Natural killer cell treated with Interleukin-12 subunit alpha and Interleukin-12 subunit beta and Interleukin-15 and Interleukin-18, amount 100 ng/mL, for 72 hours (primary cell): Measurements from ENCODE around the gene CFAP43. TPM values are rescaled to one million over a fixed set of nuclear protein-coding genes. Genes with fewer than 3 reads are reported as not detected.

Experiments
- ATAC-seq, 2 donors: fragments of 150-1000 bp; cut with Tn5 transposase in 1 of 2; sonication (Bioruptor Pico), chemical (Tn5 transposase) in 1 of 2; 2 replicates each; pipeline ENCODE4 v1.10.0; 2021
- DNase-seq: peaks from one replicate; pipeline ENCODE4 v3.0.0; 2022; ENCODE audit warnings: low spot score
- H3K27ac Mint-ChIP-seq, 2 donors: 1 replicate in 1 of 2; 2 replicates in 1 of 2; pipeline ENCODE4 v1.8.0; 2022; ENCODE audit warnings: mixed read lengths in 2 of 2, mild to moderate bottlenecking in 1 of 2, moderate library complexity in 1 of 2
- H3K27me3 Mint-ChIP-seq, 2 donors: 1 replicate in 1 of 2; 2 replicates in 1 of 2; pipeline ENCODE4 v1.8.0; 2022; ENCODE audit warnings: mixed read lengths in 2 of 2
- H3K36me3 Mint-ChIP-seq: one replicate; pipeline ENCODE4 v1.8.0; 2022; ENCODE audit warnings: mixed read lengths
- H3K4me1 Mint-ChIP-seq, 2 donors: 1 replicate in 1 of 2; 2 replicates in 1 of 2; pipeline ENCODE4 v1.8.0; 2022; ENCODE audit warnings: low read depth in 2 of 2, mixed read lengths in 2 of 2, mild to moderate bottlenecking in 1 of 2
- H3K4me3 Mint-ChIP-seq: one replicate; pipeline ENCODE4 v1.8.0; 2022; ENCODE audit warnings: mixed read lengths
- H3K9me3 Mint-ChIP-seq: 2 replicates; pipeline ENCODE4 v1.8.0; 2022; ENCODE audit warnings: mixed read lengths
- total RNA-seq, 2 donors: library from RNA; stranded (reverse); gene quantifications; one replicate each; pipeline ENCODE4 v1.2.3, GENCODE V29; 2022

Gene CFAP43
- total RNA-seq, 2 donors from 2014 or later: not detected

GRCh38 chr10:104262055-104262454 is 29.9 kb upstream of the CFAP43 start:
- Mint-ChIP-seq H3K27ac (peak overlapping the region in 1 of 2 donors; percentile 89), H3K36me3 (peaks cover 56% of the 10 kb centered on the region), H3K4me3 (no peak overlapping the region), H3K27me3 (no peaks in the 10 kb centered on the region), H3K9me3 (no peaks in the 10 kb centered on the region), H3K4me1 (peaks cover 51 to 64% of the 10 kb centered on the region in 2 donors)
- ATAC-seq (no peak), DNase-seq (no peak)

GRCh38 chr10:104260775-104261115 is 28.6 kb upstream of the CFAP43 start:
- H3K36me3 Mint-ChIP-seq: peaks cover 51% of the 10 kb centered on the region
- peak overlapping the region; percentile 83 to 89 for H3K27ac Mint-ChIP-seq
- H3K4me1 Mint-ChIP-seq: peaks cover 56 to 72% of the 10 kb centered on the region in 2 donors
- H3K9me3 Mint-ChIP-seq: no peaks in the 10 kb centered on the region
- ATAC-seq (peak; percentile 69 to 77), DNase-seq (no peak)
- no peaks in the 10 kb centered on the region for H3K27me3 Mint-ChIP-seq
- peak overlapping the region; percentile 77 for H3K4me3 Mint-ChIP-seq

GRCh38 chr10:104259999-104260774 is 28.0 kb upstream of the CFAP43 start:
- H3K4me3 Mint-ChIP-seq: peak overlapping the region; percentile 77
- peak overlapping the region; percentile 83 to 89 for H3K27ac Mint-ChIP-seq
- peaks cover 50% of the 10 kb centered on the region for H3K36me3 Mint-ChIP-seq
- H3K9me3 Mint-ChIP-seq: no peaks in the 10 kb centered on the region
- H3K4me1 Mint-ChIP-seq: peaks cover 58 to 71% of the 10 kb centered on the region in 2 donors
- H3K27me3 Mint-ChIP-seq: no peaks in the 10 kb centered on the region
- ATAC-seq: no peak
- no peak for DNase-seq

GRCh38 chr10:104259456-104259855 is 27.3 kb upstream of the CFAP43 start:
- H3K27me3 Mint-ChIP-seq: no peaks in the 10 kb centered on the region
- DNase-seq (no peak), ATAC-seq (no peak)
- peaks cover 48% of the 10 kb centered on the region for H3K36me3 Mint-ChIP-seq
- peaks cover 58 to 68% of the 10 kb centered on the region in 2 donors for H3K4me1 Mint-ChIP-seq
- peak overlapping the region; percentile 83 to 89 for H3K27ac Mint-ChIP-seq
- no peaks in the 10 kb centered on the region for H3K9me3 Mint-ChIP-seq
- peak overlapping the region; percentile 77 for H3K4me3 Mint-ChIP-seq

- DNase-seq (no peak), ATAC-seq (no peak)
- Mint-ChIP-seq H3K4me3 (no peak overlapping the region), H3K27ac (peak overlapping the region in 1 of 2 donors; percentile 6), H3K27me3 (peaks cover 0 to under 1% of the 10 kb centered on the region in 2 donors), H3K36me3 (peaks cover 39% of the 10 kb centered on the region), H3K4me1 (peaks cover 64 to 72% of the 10 kb centered on the region in 2 donors), H3K9me3 (no peaks in the 10 kb centered on the region)
These were observed 26.0 kb upstream of the CFAP43 start for GRCh38 chr10:104258209-104258608.

- ATAC-seq (no peak), DNase-seq (no peak)
- Mint-ChIP-seq H3K36me3 (peaks cover 39% of the 10 kb centered on the region), H3K27ac (peak overlapping the region; percentile 95 to 98), H3K9me3 (no peaks in the 10 kb centered on the region), H3K4me3 (peak overlapping the region; percentile 100), H3K27me3 (peaks cover 0 to 2% of the 10 kb centered on the region in 2 donors), H3K4me1 (peaks cover 69 to 75% of the 10 kb centered on the region in 2 donors)
These were observed 25.1 kb upstream of the CFAP43 start for GRCh38 chr10:104257235-104257634.

- peak overlapping the region; percentile 100 for H3K4me3 Mint-ChIP-seq
- ATAC-seq (no peak), DNase-seq (no peak)
- peak overlapping the region; percentile 95 to 98 for H3K27ac Mint-ChIP-seq
- peaks cover 37% of the 10 kb centered on the region for H3K36me3 Mint-ChIP-seq
- H3K4me1 Mint-ChIP-seq: peaks cover 67 to 71% of the 10 kb centered on the region in 2 donors
- peaks cover 0 to 2% of the 10 kb centered on the region in 2 donors for H3K27me3 Mint-ChIP-seq
- H3K9me3 Mint-ChIP-seq: no peaks in the 10 kb centered on the region
These were observed 24.3 kb upstream of the CFAP43 start for GRCh38 chr10:104256335-104256961.

- Mint-ChIP-seq H3K9me3 (no peaks in the 10 kb centered on the region), H3K27me3 (peaks cover 2 to 3% of the 10 kb centered on the region in 2 donors), H3K4me3 (peak overlapping the region; percentile 100), H3K4me1 (peaks cover 56 to 61% of the 10 kb centered on the region in 2 donors), H3K27ac (peak overlapping the region; percentile 95 to 98), H3K36me3 (peaks cover 27% of the 10 kb centered on the region)
- DNase-seq (no peak), ATAC-seq (peak; percentile 59 to 74)
These were observed 23.3 kb upstream of the CFAP43 start for GRCh38 chr10:104255311-104255981.

- Mint-ChIP-seq H3K4me3 (peak within 1 kb of the TSS; percentile 100), H3K27me3 (peaks cover 6 to 10% of the 10 kb centered on the region in 2 donors), H3K9me3 (no peaks in the 10 kb centered on the region), H3K27ac (peak within 1 kb of the TSS; percentile 95 to 98), H3K36me3 (peaks cover 20% of the 10 kb centered on the region), H3K4me1 (peaks cover 49 to 53% of the 10 kb centered on the region in 2 donors)
- peak; percentile 78 for DNase-seq
- peak; percentile 88 to 91 for ATAC-seq
These were observed 22.5 kb upstream of the CFAP43 start, which contains the start of gene GSTO1 for GRCh38 chr10:104254493-104255310. GSTO1 (plus strand) TSS chr10:104254892; CDS start chr10:104254929, 37 bp downstream.

GRCh38 chr10:104253606-104254410 is 21.6 kb upstream of the CFAP43 start:
- DNase-seq (no peak), ATAC-seq (no peak)
- H3K9me3 Mint-ChIP-seq: no peaks in the 10 kb centered on the region
- peaks cover 6 to 14% of the 10 kb centered on the region in 2 donors for H3K27me3 Mint-ChIP-seq
- H3K36me3 Mint-ChIP-seq: peaks cover 13% of the 10 kb centered on the region
- peak overlapping the region; percentile 100 for H3K4me3 Mint-ChIP-seq
- peak overlapping the region; percentile 95 to 98 for H3K27ac Mint-ChIP-seq
- H3K4me1 Mint-ChIP-seq: peaks cover 41 to 47% of the 10 kb centered on the region in 2 donors

- Mint-ChIP-seq H3K36me3 (peaks cover 8% of the 10 kb centered on the region), H3K4me1 (peaks cover 36 to 40% of the 10 kb centered on the region in 2 donors), H3K4me3 (peak overlapping the region; percentile 100), H3K9me3 (no peaks in the 10 kb centered on the region), H3K27ac (peak overlapping the region; percentile 95 to 98), H3K27me3 (peaks cover 8 to 14% of the 10 kb centered on the region in 2 donors)
- DNase-seq: no peak
- no peak for ATAC-seq
These were observed 20.9 kb upstream of the CFAP43 start for GRCh38 chr10:104253106-104253505.

GRCh38 chr10:104252368-104252767 is 20.2 kb upstream of the CFAP43 start:
- no peak overlapping the region for H3K4me3 Mint-ChIP-seq
- no peak for ATAC-seq

More at GRCh38 chr10:104252368-104252767, 20.2 kb upstream of the CFAP43 start:
- Mint-ChIP-seq H3K27me3 (peaks cover 8 to 14% of the 10 kb centered on the region in 2 donors), H3K9me3 (no peaks in the 10 kb centered on the region), H3K27ac (peak overlapping the region in 1 of 2 donors; percentile 98), H3K36me3 (peaks cover 5% of the 10 kb centered on the region), H3K4me1 (peaks cover 35 to 36% of the 10 kb centered on the region in 2 donors)
- DNase-seq: no peak
